ENCODE data around the gene GRIP1. TPM values are rescaled to one million over a fixed set of nuclear protein-coding genes. Genes with fewer than 3 reads are reported as not detected.
A peak's percentile ranks its signal among the peaks of the same experiment; 100 is the strongest.

The GRIP1 gene
- total and polyA plus RNA-seq, 2 experiments from 2014 or later: 7.7 TPM

DNA sequence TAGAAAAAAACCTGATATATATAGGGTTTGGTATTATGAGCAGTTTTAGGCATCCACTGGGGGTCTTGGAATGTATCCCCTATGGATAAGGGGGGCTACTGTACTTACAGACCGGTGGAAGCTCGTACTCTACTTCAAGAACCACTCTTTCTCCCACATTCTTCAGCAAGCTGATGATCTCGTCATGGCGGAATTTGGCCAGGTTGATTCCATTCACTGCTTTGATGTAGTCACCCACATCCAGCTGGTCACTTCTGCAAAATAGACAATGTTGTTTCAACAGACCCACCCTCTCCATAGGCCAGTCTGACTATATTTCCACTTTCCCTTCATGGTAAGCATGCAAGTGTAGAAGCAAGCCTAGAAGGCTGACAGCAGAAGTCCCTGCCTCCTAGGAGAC, 139.9 kb downstream of the GRIP1 start:
- Histone ChIP-seq H3K4me2 (peak overlapping the region; percentile 11), H3K9me2 (replicated peaks; ENCODE audit: insufficient read depth) (no peaks in the 10 kb centered on the region), H3K36me3 (replicated peaks; ENCODE audit: insufficient read depth, low read depth) (no peaks in the 10 kb centered on the region), H4K20me1 (ENCODE audit: insufficient read depth, poor library complexity, severe bottlenecking) (no peaks in the 10 kb centered on the region), H3K4me3 (no peak overlapping the region), H3K79me2 (no peaks in the 10 kb centered on the region), H3K27me3 (no peaks in the 10 kb centered on the region), H3K27ac (no peak overlapping the region), H3K9me3 (ENCODE audit: low read depth) (no peaks in the 10 kb centered on the region), H3K4me1 (ENCODE audit: insufficient read depth) (peaks cover 6% of the 10 kb centered on the region), H2AFZ (no peak overlapping the region)
- no peak for DNase-seq (ENCODE audit: low spot score)
- WGBS (ENCODE audit: low lambda C conversion rate, missing lambda C conversion rate): 86% methylated on average over 4 of the region's 4 CpGs
- TF ChIP-seq EZH2 (IDR thresholded peaks at IDR 0.05; ENCODE audit: borderline replicate concordance): no peak
- no peak for TF ChIP-seq EZH2phosphoT487 (IDR thresholded peaks at IDR 0.05; ENCODE audit: low read depth, severe bottlenecking, unreplicated experiment)
- TF ChIP-seq CTCF (IDR thresholded peaks at IDR 0.05; ENCODE audit: poor library complexity): no peak

GRCh38 chr12:66537876-66538275, 141.0 kb downstream of the GRIP1 start:
- TF ChIP-seq EZH2 (IDR thresholded peaks at IDR 0.05; ENCODE audit: borderline replicate concordance) (no peak), EZH2phosphoT487 (IDR thresholded peaks at IDR 0.05; ENCODE audit: low read depth, severe bottlenecking, unreplicated experiment) (no peak), CTCF (IDR thresholded peaks at IDR 0.05; ENCODE audit: poor library complexity) (no peak)
- no peaks in the 10 kb centered on the region for H3K27me3 ChIP-seq
- DNase-seq (ENCODE audit: low spot score): no peak
- H3K36me3 ChIP-seq (replicated peaks; ENCODE audit: insufficient read depth, low read depth): no peaks in the 10 kb centered on the region
- H3K79me2 ChIP-seq: no peaks in the 10 kb centered on the region
- H3K4me3 ChIP-seq: no peak overlapping the region
- H3K9me3 ChIP-seq (ENCODE audit: low read depth): no peaks in the 10 kb centered on the region
- H4K20me1 ChIP-seq (ENCODE audit: insufficient read depth, poor library complexity, severe bottlenecking): no peaks in the 10 kb centered on the region
- no peak overlapping the region for H3K4me2 ChIP-seq
- H3K4me1 ChIP-seq (ENCODE audit: insufficient read depth): peaks cover 6% of the 10 kb centered on the region
- 91% methylated on average over 3 of the region's 3 CpGs for WGBS (ENCODE audit: low lambda C conversion rate, missing lambda C conversion rate)
- H2AFZ ChIP-seq: no peak overlapping the region
- H3K9me2 ChIP-seq (replicated peaks; ENCODE audit: insufficient read depth): no peaks in the 10 kb centered on the region
- H3K27ac ChIP-seq: no peak overlapping the region

GRCh38 chr12:66533767-66534166, 145.1 kb downstream of the GRIP1 start:
- 97% methylated on average over 2 of the region's 2 CpGs for WGBS (ENCODE audit: low lambda C conversion rate, missing lambda C conversion rate)
- H2AFZ ChIP-seq: no peak overlapping the region
- H3K4me2 ChIP-seq: no peak overlapping the region
- no peaks in the 10 kb centered on the region for H3K9me2 ChIP-seq (replicated peaks; ENCODE audit: insufficient read depth)
- TF ChIP-seq EZH2phosphoT487 (IDR thresholded peaks at IDR 0.05; ENCODE audit: low read depth, severe bottlenecking, unreplicated experiment): no peak
- no peak for TF ChIP-seq CTCF (IDR thresholded peaks at IDR 0.05; ENCODE audit: poor library complexity)
- no peak for TF ChIP-seq EZH2 (IDR thresholded peaks at IDR 0.05; ENCODE audit: borderline replicate concordance)
- no peaks in the 10 kb centered on the region for H3K9me3 ChIP-seq (ENCODE audit: low read depth)
- H4K20me1 ChIP-seq (ENCODE audit: insufficient read depth, poor library complexity, severe bottlenecking): no peaks in the 10 kb centered on the region
- no peak overlapping the region for H3K27ac ChIP-seq
- no peak for DNase-seq (ENCODE audit: low spot score)
- H3K79me2 ChIP-seq: no peaks in the 10 kb centered on the region
- no peaks in the 10 kb centered on the region for H3K27me3 ChIP-seq
- H3K36me3 ChIP-seq (replicated peaks; ENCODE audit: insufficient read depth, low read depth): no peaks in the 10 kb centered on the region
- no peak overlapping the region for H3K4me3 ChIP-seq
- H3K4me1 ChIP-seq (ENCODE audit: insufficient read depth): no peaks in the 10 kb centered on the region

- no peaks in the 10 kb centered on the region for H3K27me3 ChIP-seq
- H2AFZ ChIP-seq: no peak overlapping the region
- no peak overlapping the region for H3K27ac ChIP-seq
- H3K4me3 ChIP-seq: no peak overlapping the region
- H3K79me2 ChIP-seq: no peaks in the 10 kb centered on the region
- no peak for DNase-seq (ENCODE audit: low spot score)
- no peak overlapping the region for H3K4me2 ChIP-seq
- no peaks in the 10 kb centered on the region for H4K20me1 ChIP-seq (ENCODE audit: insufficient read depth, poor library complexity, severe bottlenecking)
- no peaks in the 10 kb centered on the region for H3K36me3 ChIP-seq (replicated peaks; ENCODE audit: insufficient read depth, low read depth)
- no peak for TF ChIP-seq EZH2phosphoT487 (IDR thresholded peaks at IDR 0.05; ENCODE audit: low read depth, severe bottlenecking, unreplicated experiment)
- no peak for TF ChIP-seq CTCF (IDR thresholded peaks at IDR 0.05; ENCODE audit: poor library complexity)
- TF ChIP-seq EZH2 (IDR thresholded peaks at IDR 0.05; ENCODE audit: borderline replicate concordance): no peak
- no peaks in the 10 kb centered on the region for H3K4me1 ChIP-seq (ENCODE audit: insufficient read depth)
- H3K9me3 ChIP-seq (ENCODE audit: low read depth): no peaks in the 10 kb centered on the region
- H3K9me2 ChIP-seq (replicated peaks; ENCODE audit: insufficient read depth): no peaks in the 10 kb centered on the region
- 93% methylated on average over 2 of the region's 2 CpGs for WGBS (ENCODE audit: low lambda C conversion rate, missing lambda C conversion rate)
Observed at GRCh38 chr12:66531766-66532165, 147.1 kb downstream of the GRIP1 start.

Data from hepatocyte (in vitro differentiated cells).